GM18511 (cell line): ENCODE data around the gene SPRY4.
"Not testable (repeated sequence)": the region's sequence is repeated elsewhere in the genome, so short reads cannot be mapped to it uniquely, and the experiment has no call there.

Source experiments
- ATAC-seq: cut with Tn5 transposase; IDR thresholded peaks from one replicate; pipeline ENCODE4 v1.9.1; 2021; ENCODE audit warnings: mild to moderate bottlenecking, moderate library complexity; ENCODE audit not compliant: unreplicated experiment

Gene SPRY4, protein sequence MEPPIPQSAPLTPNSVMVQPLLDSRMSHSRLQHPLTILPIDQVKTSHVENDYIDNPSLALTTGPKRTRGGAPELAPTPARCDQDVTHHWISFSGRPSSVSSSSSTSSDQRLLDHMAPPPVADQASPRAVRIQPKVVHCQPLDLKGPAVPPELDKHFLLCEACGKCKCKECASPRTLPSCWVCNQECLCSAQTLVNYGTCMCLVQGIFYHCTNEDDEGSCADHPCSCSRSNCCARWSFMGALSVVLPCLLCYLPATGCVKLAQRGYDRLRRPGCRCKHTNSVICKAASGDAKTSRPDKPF

DNA sequence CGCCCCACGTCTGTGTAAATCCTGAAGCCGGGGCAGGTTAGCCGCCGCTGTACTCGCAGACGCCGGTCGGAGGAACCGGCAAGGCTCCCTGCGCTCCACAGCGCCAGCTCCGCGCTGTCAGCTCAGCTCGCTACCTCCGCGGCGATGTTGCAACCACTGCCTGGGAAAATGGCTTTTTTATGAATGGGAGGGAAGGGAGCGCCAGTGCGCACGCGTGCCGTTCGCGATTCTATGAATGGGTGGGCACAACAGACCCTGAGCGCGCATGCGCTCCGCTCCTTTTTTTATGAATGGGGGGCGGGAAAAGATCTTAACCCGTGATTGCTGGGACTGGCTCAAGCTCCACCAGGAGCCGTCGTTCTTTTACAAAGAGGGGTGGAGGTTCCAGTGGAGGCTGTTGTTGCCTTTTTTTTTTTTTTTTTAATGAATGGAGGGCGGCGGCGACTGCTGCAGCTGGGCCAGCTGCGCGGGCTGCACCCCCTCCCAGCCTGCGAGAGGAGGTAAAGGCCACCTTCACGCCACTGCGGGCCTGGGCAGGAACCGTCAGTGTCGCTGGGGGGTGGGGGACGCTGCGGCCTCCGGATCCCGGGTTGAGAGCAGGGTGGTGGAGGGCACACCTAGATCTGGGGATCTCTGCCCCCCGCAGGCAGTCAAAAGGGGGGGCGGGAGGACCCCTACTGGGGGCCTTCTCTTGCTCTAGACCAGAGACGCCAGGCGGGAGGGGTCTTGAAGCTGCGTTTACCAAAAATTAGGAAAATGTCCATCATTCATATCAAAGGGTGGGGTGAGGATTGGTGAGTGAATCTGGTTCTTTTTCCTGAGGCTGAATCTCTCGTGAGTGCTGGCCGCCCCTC lies at the start of gene SPRY4:
Gene SPRY4, minus strand, starts transcription at position 151 of the 854 bp plus-strand sequence. CDS start 9,913 bp downstream, outside the sequence.
- peak; percentile 66 for ATAC-seq

- ATAC-seq, result no peak
These were observed 43.7 kb upstream of the SPRY4 start for GRCh38 chr5:142368529-142368928.

DNA sequence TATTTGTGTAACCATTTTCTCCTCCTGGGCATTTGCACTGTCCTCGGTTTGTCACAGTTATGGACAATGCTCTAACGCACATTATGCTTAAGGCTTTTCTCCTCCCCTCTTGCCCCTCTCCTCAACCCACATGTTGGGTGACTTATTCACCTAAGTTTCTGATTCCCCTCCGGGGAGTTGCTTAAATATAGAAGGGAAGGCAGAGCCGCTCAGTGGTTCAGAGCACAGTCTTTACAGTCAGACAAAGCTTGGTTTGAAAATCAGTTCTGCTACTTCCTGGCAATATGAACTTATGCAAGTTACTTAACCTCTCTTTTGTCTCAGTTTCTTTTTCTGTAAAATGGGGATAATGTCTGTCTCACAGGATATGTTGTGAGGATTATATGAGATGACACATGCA lies 41.2 kb upstream of the SPRY4 start:
- no peak for ATAC-seq

DNA sequence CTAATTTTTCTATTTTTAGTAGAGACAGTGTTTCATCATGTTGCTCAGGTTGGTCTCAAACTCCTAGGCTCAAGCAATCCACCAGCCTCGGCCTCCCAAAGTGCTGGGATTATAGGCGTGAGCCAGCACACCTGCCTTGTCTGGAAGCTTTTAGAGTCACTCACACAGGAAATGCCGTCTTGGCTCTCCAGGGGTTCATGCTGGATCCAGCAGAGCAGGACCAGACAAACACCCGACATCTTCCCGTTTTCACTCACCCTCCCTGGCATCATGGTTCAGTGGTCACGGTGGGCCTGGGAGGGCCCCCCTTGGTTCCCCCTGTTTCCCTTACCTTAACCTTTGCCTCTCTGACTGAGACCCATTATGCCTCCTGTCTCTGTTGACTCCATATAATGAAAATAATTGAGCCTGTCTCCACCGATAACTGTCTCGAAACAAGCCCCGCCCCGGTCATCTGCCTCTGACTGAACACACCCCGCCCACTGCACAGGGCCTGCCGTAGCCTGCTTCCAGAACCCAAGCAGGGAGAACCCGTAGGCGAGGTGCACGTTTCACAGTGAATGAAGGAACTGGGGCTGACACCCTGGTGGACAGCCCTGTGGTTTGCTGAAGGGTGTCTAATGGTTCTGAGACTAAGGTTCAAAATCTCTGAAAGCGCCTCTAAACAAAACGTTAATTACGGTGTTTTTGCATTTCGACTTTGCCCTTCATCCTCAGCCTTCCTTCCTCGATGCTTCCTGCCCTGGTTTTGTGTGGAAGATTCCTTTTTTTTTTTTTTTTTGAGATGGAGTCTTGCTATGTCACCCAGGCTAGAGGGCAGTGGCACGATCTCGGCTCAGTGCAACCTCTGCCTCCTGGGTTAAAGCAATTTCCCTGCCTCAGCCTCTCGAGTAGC lies 39.7 kb upstream of the SPRY4 start:
- peak; percentile 74 for ATAC-seq

DNA sequence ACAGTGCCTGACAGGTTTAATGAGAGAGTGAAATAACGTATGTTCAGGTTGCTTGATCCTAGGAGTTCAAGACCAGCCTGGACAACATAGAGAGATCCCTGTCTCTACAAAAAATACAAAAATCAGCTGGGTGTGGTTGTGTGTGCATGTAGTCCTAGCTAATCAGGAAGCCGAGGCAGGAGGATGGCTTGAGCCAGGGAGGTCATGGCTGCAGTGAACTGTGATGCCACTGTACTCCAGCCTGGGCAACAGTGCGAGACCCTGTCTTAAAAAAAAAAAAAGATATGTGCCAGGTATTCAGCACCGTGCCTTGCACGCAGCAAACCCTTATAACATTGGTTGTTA lies 38.8 kb upstream of the SPRY4 start:
- no peak for ATAC-seq

GRCh38 chr5:142362193-142362592 lies 37.4 kb upstream of the SPRY4 start:
- ATAC-seq, result not testable (repeated sequence)

DNA sequence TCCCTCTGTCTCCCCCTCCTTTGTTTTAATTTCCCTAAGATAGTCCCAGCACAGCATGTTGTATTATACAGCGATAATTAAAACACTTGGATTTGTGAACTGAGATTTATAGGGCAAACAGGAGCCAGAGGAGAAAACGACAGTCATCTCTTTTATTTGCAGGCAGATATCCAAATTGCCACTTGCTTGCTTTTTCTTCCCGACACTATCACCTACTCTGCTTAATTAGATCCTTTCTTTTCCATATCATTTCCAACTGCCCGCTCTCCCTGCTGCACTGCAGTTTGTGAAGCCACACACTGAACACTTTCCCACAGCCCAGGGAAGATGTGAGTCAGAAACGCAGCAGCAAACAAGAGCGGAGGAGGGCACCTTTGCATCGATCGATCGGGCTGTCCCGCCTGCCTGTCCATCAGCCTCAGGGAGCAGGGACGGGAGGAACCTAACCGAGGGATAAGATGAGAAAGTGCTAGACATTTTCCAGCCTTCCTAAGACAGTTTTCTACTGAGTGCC lies 35.8 kb upstream of the SPRY4 start:
- ATAC-seq, result no peak

DNA sequence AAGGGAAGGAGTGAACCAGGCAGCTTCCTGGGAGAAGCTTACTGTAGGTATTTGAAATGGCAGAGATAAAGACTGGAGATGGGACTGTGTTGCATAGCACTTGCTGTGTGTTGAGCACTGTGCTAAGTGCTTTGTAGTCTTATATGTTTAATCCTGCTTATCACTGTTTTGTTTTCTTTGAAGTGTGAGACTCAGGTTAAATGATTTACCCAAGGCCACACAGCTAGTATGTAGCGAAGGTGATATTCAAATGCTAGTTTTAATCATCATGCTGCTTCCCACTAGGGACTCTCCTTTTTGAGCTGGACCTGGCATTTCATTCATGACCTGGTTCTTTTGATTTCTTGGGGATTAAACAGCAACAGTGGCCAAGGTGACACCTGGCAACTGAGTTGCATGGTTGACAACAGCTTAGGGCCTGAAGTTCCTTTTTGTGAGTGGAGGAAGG lies 35.3 kb upstream of the SPRY4 start:
- no peak for ATAC-seq

DNA sequence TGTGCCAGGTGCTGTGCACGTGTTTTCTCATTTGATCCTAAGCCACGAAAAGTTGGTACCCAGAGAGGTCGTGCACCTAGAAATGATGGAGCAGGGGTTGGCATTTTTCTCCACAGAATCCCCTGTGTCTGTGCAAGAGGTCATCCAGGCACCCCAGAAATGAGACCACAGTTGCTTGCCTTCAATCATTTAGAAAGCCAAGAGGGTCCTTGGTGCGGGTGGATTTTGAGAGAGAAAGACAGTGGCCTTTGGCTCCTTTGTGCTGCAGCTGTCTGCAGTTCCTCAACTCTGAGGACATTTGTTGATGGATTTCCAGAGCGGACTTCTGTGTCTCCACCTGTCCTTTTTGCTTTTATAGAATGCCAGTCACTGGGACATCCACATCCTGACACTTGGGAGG lies 33.8 kb upstream of the SPRY4 start:
- no peak for ATAC-seq

GRCh38 chr5:142358121-142358520 lies 33.3 kb upstream of the SPRY4 start:
- ATAC-seq, result no peak

DNA sequence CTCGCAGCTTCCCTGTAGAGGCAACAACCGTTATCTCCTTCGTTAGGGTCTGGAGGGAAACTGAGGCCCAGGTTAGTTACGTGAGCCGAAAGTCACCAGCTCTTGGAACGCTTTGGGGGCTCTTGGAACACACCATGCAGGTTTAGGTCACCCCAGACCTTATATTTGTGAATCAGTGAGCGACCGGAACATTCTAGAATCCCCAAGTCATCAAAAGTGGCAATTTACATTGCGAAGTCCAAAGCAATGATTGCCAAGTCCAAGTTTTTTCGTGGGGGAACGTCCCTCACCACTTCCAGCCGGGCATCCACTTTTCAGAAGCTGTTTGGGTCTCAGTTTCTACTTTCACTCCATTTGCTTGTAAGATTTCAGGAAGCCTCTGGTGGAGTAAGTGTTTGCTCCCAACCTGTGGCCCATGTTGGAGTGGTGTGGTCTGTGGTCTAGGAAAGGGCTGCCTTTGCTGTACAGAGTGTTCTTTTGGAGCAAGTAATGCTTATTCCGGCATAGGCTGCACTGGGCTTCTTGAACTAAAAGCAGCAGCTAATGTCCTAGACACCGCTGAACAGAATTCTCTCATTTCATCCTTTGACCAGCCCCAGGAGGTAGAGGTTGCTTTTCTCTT lies 32.8 kb upstream of the SPRY4 start:
- ATAC-seq, result peak; percentile 1

DNA sequence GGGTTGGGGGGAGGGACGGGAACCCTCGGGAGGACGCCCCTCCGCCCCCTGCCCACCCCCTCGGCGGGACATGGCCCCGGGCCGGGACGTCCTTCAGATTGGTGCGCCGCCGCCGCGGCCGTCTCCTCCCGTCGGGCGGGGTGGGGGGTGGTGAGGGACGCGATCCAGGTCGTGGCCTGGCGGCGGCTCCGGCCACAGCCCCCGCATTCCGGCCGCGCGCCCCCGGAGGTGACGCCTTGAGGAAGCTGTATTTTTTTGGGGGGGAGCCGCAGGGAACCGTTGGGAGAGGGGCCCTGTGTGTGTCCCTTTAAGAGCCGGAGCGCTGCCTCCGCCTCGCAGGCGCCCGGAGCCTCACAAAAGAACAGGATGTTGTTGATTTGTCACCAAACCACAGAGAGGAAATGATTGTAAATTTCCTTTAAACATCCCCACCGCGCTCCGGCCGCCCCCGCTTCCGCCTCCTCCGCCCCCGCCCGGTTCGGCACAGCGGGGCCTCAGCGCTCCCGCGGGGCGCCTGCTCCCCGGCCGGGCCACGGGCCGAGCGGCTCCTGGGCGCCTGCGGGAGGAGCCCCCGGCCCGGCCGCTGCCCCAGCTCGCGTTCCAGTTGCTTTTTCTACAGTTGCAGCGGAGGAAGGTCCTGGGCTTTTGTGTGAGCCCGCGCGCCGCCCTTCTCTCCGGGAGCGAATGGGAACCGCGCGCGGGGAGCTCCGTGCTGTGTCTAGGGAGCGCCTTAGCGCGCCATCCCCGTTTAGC lies 32.1 kb upstream of the SPRY4 start:
- peak; percentile 95 for ATAC-seq

GRCh38 chr5:142356349-142356715 lies 31.5 kb upstream of the SPRY4 start:
- no peak for ATAC-seq

DNA sequence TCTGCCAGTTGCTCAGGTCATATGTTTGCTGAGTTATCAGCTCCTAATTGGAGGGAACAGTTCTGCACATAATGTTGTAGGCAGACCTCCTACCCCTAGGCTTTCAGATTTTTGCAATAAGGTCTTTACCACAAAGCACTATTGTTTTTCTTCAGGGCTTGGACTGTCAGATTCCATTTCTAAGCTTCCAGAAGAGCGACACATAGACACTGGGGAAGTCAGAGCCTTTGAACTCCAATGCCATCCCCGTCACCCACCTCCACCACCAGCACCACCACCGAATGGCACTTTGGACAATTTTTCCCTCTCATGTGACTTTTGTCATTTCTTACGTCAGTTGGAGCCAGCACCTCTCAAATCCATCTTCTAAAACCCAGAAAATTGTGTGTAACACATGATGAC lies 28.3 kb upstream of the SPRY4 start:
- no peak for ATAC-seq

DNA sequence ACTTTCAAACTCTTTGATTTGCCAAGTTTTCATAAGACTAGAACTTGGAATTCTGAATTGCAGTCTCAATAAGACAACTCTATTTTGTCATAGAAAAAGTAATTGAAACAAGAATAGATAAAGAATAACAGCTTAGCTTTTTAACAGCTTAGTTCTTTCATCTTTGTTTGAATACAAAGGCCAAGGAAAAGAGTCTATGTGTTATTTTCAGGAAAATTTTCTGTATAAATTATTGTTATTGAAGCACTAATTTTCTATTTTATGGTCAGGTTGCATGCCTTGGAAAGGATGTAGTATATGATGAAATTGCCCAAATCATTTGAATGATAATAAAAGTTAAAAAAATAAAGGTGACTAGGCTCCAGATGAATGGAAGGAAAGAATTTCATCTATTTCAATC lies 25.2 kb upstream of the SPRY4 start:
- no peak for ATAC-seq

GRCh38 chr5:142346706-142347105 lies 21.9 kb upstream of the SPRY4 start:
- no peak for ATAC-seq

- ATAC-seq, result not testable (repeated sequence)
These were observed 20.1 kb upstream of the SPRY4 start for GRCh38 chr5:142344915-142345314.

GRCh38 chr5:142343531-142343930 lies 18.7 kb upstream of the SPRY4 start:
- ATAC-seq, result no peak

GRCh38 chr5:142342128-142342981 lies 17.5 kb upstream of the SPRY4 start:
- ATAC-seq, result no peak
